Immature natural killer cell (primary cell): ENCODE data around the gene MSTO1. TPM values are rescaled to one million over a fixed set of nuclear protein-coding genes. Genes with fewer than 3 reads are reported as not detected.
"Not testable (repeated sequence)": the region's sequence is repeated elsewhere in the genome, so short reads cannot be mapped to it uniquely, and the experiment has no call there.

Experiments used
- DNase-seq, 3 donors: peaks; one replicate each; pipeline ENCODE4 v3.0.0; 2022; ENCODE audit warnings: mixed read lengths in 1 of 3
- H3K27ac Mint-ChIP-seq, 6 donors: one replicate each; pipeline ENCODE4 v1.8.0; 2020; ENCODE audit warnings: mixed read lengths in 6 of 6, mild to moderate bottlenecking in 5 of 6, inconsistent platforms in 4 of 6, moderate library complexity in 3 of 6
- H3K27me3 Mint-ChIP-seq, 3 donors: one replicate each; pipeline ENCODE4 v1.8.0; 2020 to 2021; ENCODE audit warnings: low read depth in 3 of 3, mild to moderate bottlenecking in 3 of 3, mixed read lengths in 3 of 3, moderate library complexity in 3 of 3, inconsistent platforms in 1 of 3
- H3K36me3 Mint-ChIP-seq, 3 donors: one replicate each; pipeline ENCODE4 v1.8.0; 2020; ENCODE audit warnings: mixed read lengths in 3 of 3, inconsistent platforms in 2 of 3, mild to moderate bottlenecking in 2 of 3
- H3K4me1 Mint-ChIP-seq, 2 donors: one replicate each; pipeline ENCODE4 v1.8.0; 2020; ENCODE audit warnings: inconsistent platforms in 2 of 2, mild to moderate bottlenecking in 2 of 2, mixed read lengths in 2 of 2, moderate library complexity in 1 of 2
- H3K4me3 Mint-ChIP-seq, 5 donors: one replicate each; pipeline ENCODE4 v1.8.0; 2020; ENCODE audit warnings: mild to moderate bottlenecking in 5 of 5, mixed read lengths in 5 of 5, inconsistent platforms in 3 of 5, moderate library complexity in 3 of 5
- H3K9me3 Mint-ChIP-seq, 6 donors: one replicate each; pipeline ENCODE4 v1.8.0; 2020; ENCODE audit warnings: mild to moderate bottlenecking in 6 of 6, mixed read lengths in 6 of 6, inconsistent platforms in 4 of 6, moderate library complexity in 3 of 6
- polyA plus RNA-seq, 3 donors: library from polyadenylated mRNA; unstranded; fragments of 300-500 nt; fragmentation: Illumina TruSeq; gene quantifications; one replicate each; pipeline ENCODE4 v1.2.3, GENCODE V29; 2021

Gene MSTO1
- 10 to 100 TPM in 1 of 3 donors, 1 to 10 TPM in 2; 7.5 to 20.0 (median 8.7) TPM for polyA plus RNA-seq

GRCh38 chr1:155609515-155610256 is at the start of gene MSTO1:
MSTO1 (plus strand) TSS chr1:155610218; CDS start chr1:155610249, 31 bp downstream.
- Mint-ChIP-seq H3K27me3 (peaks cover 0 to 7% (median 4%) of the 10 kb centered on the region in 3 donors), H3K4me1 (peaks cover 7 to 8% of the 10 kb centered on the region in 2 donors), H3K9me3 (no peaks in the 10 kb centered on the region), H3K4me3 (peak within 1 kb of the TSS; percentile 92 to 99 (median 98)), H3K27ac (peak within 1 kb of the TSS; percentile 76 to 94 (median 90)), H3K36me3 (peaks cover 0 to 5% (median 0%) of the 10 kb centered on the region in 3 donors)
- peak; percentile 88 to 89 (median 88) for DNase-seq

GRCh38 chr1:155561779-155562580 is 48.0 kb upstream of the MSTO1 start:
- not testable (repeated sequence) for DNase-seq, H3K36me3 Mint-ChIP-seq, H3K9me3 Mint-ChIP-seq
- peak overlapping the region; percentile 98 to 99 (median 99) for H3K4me3 Mint-ChIP-seq
- peaks cover 14 to 20% (median 17%) of the 10 kb centered on the region in 3 donors for H3K27me3 Mint-ChIP-seq
- peak overlapping the region; percentile 85 to 100 (median 94) for H3K27ac Mint-ChIP-seq
- peaks cover 52 to 57% of the 10 kb centered on the region in 2 donors for H3K4me1 Mint-ChIP-seq

DNA sequence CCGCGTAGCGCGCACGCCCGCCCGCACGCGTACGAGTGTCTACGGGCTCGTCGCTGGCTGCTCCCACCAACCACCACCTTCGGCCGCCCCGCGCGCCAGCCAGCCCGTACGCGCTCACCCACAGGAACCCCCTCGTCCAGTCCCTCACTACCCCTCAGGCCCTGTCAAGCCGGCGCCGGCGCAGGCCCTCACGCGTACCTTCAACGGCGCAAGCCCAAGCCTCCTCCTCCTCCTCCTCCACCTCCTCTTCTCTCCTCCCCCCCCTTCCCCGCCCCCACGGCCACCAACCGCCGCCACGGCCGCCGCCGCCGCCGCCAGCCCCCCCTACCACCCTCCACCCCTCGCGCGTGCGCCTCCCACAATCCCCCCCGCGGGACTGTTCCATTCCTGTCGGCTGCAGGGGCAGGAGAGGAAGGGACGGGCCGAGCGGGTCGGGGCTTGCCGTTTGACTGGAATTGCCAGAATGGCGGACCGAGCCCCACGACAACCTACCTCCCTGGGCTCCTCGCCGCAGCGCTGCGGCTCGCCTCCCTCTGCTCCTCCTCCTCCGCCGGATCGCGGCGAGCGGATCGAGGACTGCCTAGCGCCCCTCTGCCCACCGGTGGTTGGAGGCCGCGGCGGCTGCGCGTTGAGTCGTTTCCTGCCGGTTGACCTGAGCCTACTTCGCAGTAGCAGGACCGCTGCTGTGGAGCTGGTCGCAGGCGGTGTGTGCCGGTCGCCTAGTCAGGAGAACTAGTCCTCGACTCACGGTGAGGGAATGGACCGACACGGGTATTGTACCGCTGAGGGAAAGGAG is 47.2 kb upstream of the MSTO1 start, which contains the start of gene ASH1L:
TSS of gene ASH1L (minus strand) at position 223 of the 796 bp plus-strand sequence. CDS start 41,284 bp downstream, outside the sequence.
- peak; percentile 90 to 93 (median 92) for DNase-seq
- Mint-ChIP-seq H3K36me3 (no peaks in the 10 kb centered on the region), H3K27me3 (peaks cover 14 to 20% (median 17%) of the 10 kb centered on the region in 3 donors), H3K4me1 (peaks cover 50 to 53% of the 10 kb centered on the region in 2 donors), H3K9me3 (no peaks in the 10 kb centered on the region), H3K4me3 (peak within 1 kb of the TSS; percentile 98 to 99 (median 99)), H3K27ac (peak within 1 kb of the TSS; percentile 92 to 100 (median 98))

DNA sequence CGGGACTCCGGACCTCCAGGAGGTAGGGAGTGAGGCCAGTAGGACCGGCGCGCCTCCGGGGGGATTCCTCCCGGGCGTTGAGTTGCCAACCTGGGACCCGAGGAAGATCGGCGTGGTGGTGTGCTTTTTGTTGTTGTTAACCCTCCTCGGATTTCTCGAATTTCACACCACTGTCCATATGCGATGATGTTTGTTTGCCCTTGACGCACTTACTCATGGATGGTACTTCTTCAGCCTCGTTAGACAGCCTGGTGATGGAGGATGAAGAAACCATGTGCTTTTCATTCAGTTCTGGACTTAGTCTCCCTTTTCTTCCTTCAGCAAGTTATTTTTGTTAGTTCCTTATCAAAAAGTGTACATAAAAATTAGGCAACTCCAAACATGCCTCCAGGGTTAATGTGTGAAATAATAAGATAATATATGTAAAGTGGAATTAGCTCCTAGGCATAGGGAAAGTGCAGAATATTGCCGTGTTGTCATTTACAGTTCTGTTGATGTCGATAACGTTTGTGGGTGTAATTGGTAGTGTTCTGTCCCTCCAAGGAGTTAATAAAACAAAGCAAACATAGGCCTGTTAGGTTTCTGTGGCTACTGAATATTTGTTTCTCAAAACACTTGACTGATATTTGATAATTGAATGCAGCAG is 46.5 kb upstream of the MSTO1 start:
- peak overlapping the region; percentile 92 to 100 (median 98) for H3K27ac Mint-ChIP-seq
- DNase-seq, result peak in 2 of 3 donors; percentile 7 to 21
- H3K4me3 Mint-ChIP-seq, result peak overlapping the region; percentile 98 to 99 (median 99)
- peaks cover 45 to 50% of the 10 kb centered on the region in 2 donors for H3K4me1 Mint-ChIP-seq
- H3K27me3 Mint-ChIP-seq, result peaks cover 14 to 20% (median 17%) of the 10 kb centered on the region in 3 donors
- not testable (repeated sequence) for H3K9me3 Mint-ChIP-seq, H3K36me3 Mint-ChIP-seq

DNA sequence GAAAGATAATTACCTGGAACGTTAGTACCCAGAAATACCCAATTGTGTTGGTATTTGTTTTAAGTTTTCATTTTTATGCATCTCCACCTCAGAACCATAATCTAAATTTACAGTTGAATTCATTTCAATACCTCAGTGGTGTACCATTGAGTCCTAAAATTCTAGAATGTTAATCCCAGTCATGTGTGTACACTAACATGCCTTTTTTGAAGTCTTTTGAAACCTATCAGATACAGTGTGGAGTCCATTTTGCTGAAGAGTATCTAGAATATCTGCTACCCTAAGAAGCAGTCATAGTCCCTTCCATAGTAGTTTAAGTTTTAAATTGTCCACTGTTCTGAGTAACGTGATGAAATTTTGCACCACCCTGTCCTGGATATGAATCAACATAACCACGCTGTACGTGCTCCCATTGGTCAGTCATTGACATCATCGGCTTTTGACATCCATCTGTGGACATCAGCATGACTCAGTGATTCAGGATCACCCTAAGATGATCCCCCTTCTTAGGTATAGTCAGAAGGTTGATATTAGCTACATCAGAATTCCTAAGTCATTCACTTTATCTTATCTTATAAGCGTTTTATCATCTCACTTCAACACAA is 39.9 kb upstream of the MSTO1 start:
- peaks cover 8 to 20% of the 10 kb centered on the region in 2 donors for H3K4me1 Mint-ChIP-seq
- no peak for DNase-seq
- H3K27me3 Mint-ChIP-seq, result no peaks in the 10 kb centered on the region
- H3K36me3 Mint-ChIP-seq, result no peaks in the 10 kb centered on the region
- H3K9me3 Mint-ChIP-seq, result no peaks in the 10 kb centered on the region
- no peak overlapping the region for H3K4me3 Mint-ChIP-seq
- no peak overlapping the region for H3K27ac Mint-ChIP-seq

DNA sequence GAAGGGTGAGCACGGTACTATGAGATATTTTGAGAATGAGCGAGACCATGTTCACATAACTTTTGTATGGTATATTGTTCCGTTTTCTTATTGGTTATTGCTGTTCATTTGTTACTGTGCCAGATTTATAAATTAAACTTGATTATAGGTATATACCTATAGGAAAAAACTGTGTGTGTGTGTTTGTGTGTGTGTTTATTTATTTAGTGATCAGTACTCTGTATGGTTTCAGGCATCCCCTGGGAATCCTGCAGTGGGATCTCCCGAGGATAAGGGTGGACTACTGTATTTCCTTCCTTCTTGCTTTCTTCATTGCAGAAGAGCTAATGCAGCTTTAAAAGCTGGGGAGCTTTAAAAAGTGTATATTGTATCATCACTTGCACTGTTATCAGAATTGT is 39.4 kb upstream of the MSTO1 start:
- H3K27ac Mint-ChIP-seq, result no peak overlapping the region
- H3K36me3 Mint-ChIP-seq, result no peaks in the 10 kb centered on the region
- no peak overlapping the region for H3K4me3 Mint-ChIP-seq

GRCh38 chr1:155574077-155574476 is 35.9 kb upstream of the MSTO1 start:
- H3K36me3 Mint-ChIP-seq, result no peaks in the 10 kb centered on the region
- H3K4me1 Mint-ChIP-seq, result peaks cover 0 to 9% of the 10 kb centered on the region in 2 donors
- no peak overlapping the region for H3K4me3 Mint-ChIP-seq
- H3K27ac Mint-ChIP-seq, result no peak overlapping the region
- no peaks in the 10 kb centered on the region for H3K27me3 Mint-ChIP-seq
- no peak for DNase-seq
- H3K9me3 Mint-ChIP-seq, result no peaks in the 10 kb centered on the region

More for the DNA sequence above, 39.4 kb upstream of the MSTO1 start:
- DNase-seq, result no peak
- Mint-ChIP-seq H3K4me1 (peaks cover 5 to 15% of the 10 kb centered on the region in 2 donors), H3K9me3 (no peaks in the 10 kb centered on the region), H3K27me3 (no peaks in the 10 kb centered on the region)

GRCh38 chr1:155575608-155576007 is 34.4 kb upstream of the MSTO1 start:
- not testable (repeated sequence) for DNase-seq, H3K27ac Mint-ChIP-seq, H3K36me3 Mint-ChIP-seq, H3K4me1 Mint-ChIP-seq, H3K4me3 Mint-ChIP-seq, H3K9me3 Mint-ChIP-seq, H3K27me3 Mint-ChIP-seq

DNA sequence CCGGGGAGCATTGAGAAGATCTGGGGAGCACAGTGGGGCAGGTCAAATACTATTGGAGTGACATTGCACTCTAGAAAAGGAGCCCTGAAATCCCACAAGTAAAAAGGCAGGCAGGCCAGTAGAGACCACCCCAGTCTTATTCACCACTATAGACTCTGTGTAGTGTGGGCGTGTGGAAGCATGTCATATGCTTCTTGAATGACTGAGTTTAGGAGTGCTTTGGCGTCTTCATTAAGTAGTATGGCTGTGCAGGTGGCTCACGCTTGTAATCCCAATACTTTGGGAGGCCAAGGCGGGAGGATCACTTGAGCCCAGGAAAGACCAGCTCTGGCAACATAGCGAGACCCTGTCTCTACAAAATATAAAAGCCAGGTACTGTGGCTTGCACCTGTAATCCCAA is 26.2 kb upstream of the MSTO1 start:
- H3K36me3 Mint-ChIP-seq, H3K27ac Mint-ChIP-seq, H3K4me1 Mint-ChIP-seq, H3K4me3 Mint-ChIP-seq, H3K27me3 Mint-ChIP-seq, H3K9me3 Mint-ChIP-seq, DNase-seq: not testable (repeated sequence)

GRCh38 chr1:155589282-155589681 is 20.7 kb upstream of the MSTO1 start:
- not testable (repeated sequence) for H3K27me3 Mint-ChIP-seq, H3K27ac Mint-ChIP-seq, DNase-seq, H3K4me1 Mint-ChIP-seq, H3K36me3 Mint-ChIP-seq, H3K4me3 Mint-ChIP-seq, H3K9me3 Mint-ChIP-seq

GRCh38 chr1:155590516-155591247 is 19.3 kb upstream of the MSTO1 start:
- H3K27ac Mint-ChIP-seq, H3K4me3 Mint-ChIP-seq, H3K4me1 Mint-ChIP-seq: not testable (repeated sequence)

GRCh38 chr1:155591770-155592169 is 18.2 kb upstream of the MSTO1 start:
- DNase-seq, result peak; percentile 43 to 64 (median 62)
- Mint-ChIP-seq H3K4me3 (no peak overlapping the region), H3K9me3 (no peaks in the 10 kb centered on the region), H3K36me3 (no peaks in the 10 kb centered on the region), H3K4me1 (no peaks in the 10 kb centered on the region), H3K27ac (no peak overlapping the region), H3K27me3 (no peaks in the 10 kb centered on the region)

More at GRCh38 chr1:155590516-155591247, 19.3 kb upstream of the MSTO1 start:
- H3K27me3 Mint-ChIP-seq, H3K36me3 Mint-ChIP-seq, H3K9me3 Mint-ChIP-seq, DNase-seq: not testable (repeated sequence)
